ENCODE data around the gene GPER1. TPM values are rescaled to one million over a fixed set of nuclear protein-coding genes. Genes with fewer than 3 reads are reported as not detected.
A peak's percentile ranks its signal among the peaks of the same experiment; 100 is the strongest.

GPER1 gene
- total and polyA plus RNA-seq, 2 experiments from 2014 or later: 3.4 to 5.2 TPM

GRCh38 chr7:1074593-1075431 lies 13.1 kb upstream of the GPER1 start:
- no peak overlapping the region for H3K4me3 ChIP-seq
- H3K27me3 ChIP-seq: no peaks in the 10 kb centered on the region
- no peak overlapping the region for H3K27ac ChIP-seq
- peaks cover 9% of the 10 kb centered on the region for H3K4me1 ChIP-seq (ENCODE audit: low read depth)
- H3K9me3 ChIP-seq (ENCODE audit: low read depth): no peaks in the 10 kb centered on the region
- TF ChIP-seq CTCF (IDR thresholded peaks at IDR 0.05; ENCODE audit: low read depth, low read length): no peak
- H3K36me3 ChIP-seq: no peaks in the 10 kb centered on the region
- DNase-seq (ENCODE audit: low read depth in 1 of 2, low spot score in 1 of 2): no peak

GRCh38 chr7:1076184-1077072 lies 11.5 kb upstream of the GPER1 start:
- no peak for TF ChIP-seq CTCF (IDR thresholded peaks at IDR 0.05; ENCODE audit: low read depth, low read length)
- peaks cover 15% of the 10 kb centered on the region for H3K4me1 ChIP-seq (ENCODE audit: low read depth)
- no peaks in the 10 kb centered on the region for H3K27me3 ChIP-seq

GRCh38 chr7:1078519-1078918 lies 9.4 kb upstream of the GPER1 start:
- Histone ChIP-seq H3K27me3 (no peaks in the 10 kb centered on the region), H3K4me3 (no peak overlapping the region), H3K36me3 (no peaks in the 10 kb centered on the region), H3K9me3 (ENCODE audit: low read depth) (no peaks in the 10 kb centered on the region), H3K27ac (no peak overlapping the region), H3K4me1 (ENCODE audit: low read depth) (peaks cover 15% of the 10 kb centered on the region)
- DNase-seq (ENCODE audit: low read depth in 1 of 2, low spot score in 1 of 2): no peak
- TF ChIP-seq CTCF (IDR thresholded peaks at IDR 0.05; ENCODE audit: low read depth, low read length): no peak

More at GRCh38 chr7:1076184-1077072, 11.5 kb upstream of the GPER1 start:
- Histone ChIP-seq H3K27ac (no peak overlapping the region), H3K4me3 (no peak overlapping the region), H3K9me3 (ENCODE audit: low read depth) (no peaks in the 10 kb centered on the region), H3K36me3 (no peaks in the 10 kb centered on the region)
- DNase-seq (ENCODE audit: low read depth in 1 of 2, low spot score in 1 of 2): peak in 1 of 2 donors; percentile 42

- Histone ChIP-seq H3K4me1 (ENCODE audit: low read depth) (peaks cover 15% of the 10 kb centered on the region), H3K27me3 (no peaks in the 10 kb centered on the region), H3K27ac (no peak overlapping the region), H3K4me3 (no peak overlapping the region), H3K9me3 (ENCODE audit: low read depth) (no peaks in the 10 kb centered on the region), H3K36me3 (no peaks in the 10 kb centered on the region)
- DNase-seq (ENCODE audit: low read depth in 1 of 2, low spot score in 1 of 2): no peak
- TF ChIP-seq CTCF (IDR thresholded peaks at IDR 0.05; ENCODE audit: low read depth, low read length): no peak
Observed at GRCh38 chr7:1078985-1079384, 8.9 kb upstream of the GPER1 start.

GRCh38 chr7:1079546-1079945 lies 8.4 kb upstream of the GPER1 start:
- DNase-seq (ENCODE audit: low read depth in 1 of 2, low spot score in 1 of 2): no peak
- Histone ChIP-seq H3K36me3 (no peaks in the 10 kb centered on the region), H3K9me3 (ENCODE audit: low read depth) (no peaks in the 10 kb centered on the region), H3K4me3 (no peak overlapping the region), H3K4me1 (ENCODE audit: low read depth) (peaks cover 12% of the 10 kb centered on the region), H3K27me3 (no peaks in the 10 kb centered on the region), H3K27ac (peak overlapping the region; percentile 57)
- TF ChIP-seq CTCF (IDR thresholded peaks at IDR 0.05; ENCODE audit: low read depth, low read length): no peak

All from cardiac muscle cell (in vitro differentiated cells and primary cell).